Stimulated activated CD4-positive, alpha-beta T cell treated with anti-CD3 and anti-CD28 coated beads, Interleukin-1b, Interleukin-23, amount 100 ng/mL, for 48 hours (primary cell): Measurements from ENCODE around the gene RLBP1.
"Not testable (repeated sequence)": the region's sequence is repeated elsewhere in the genome, so short reads cannot be mapped to it uniquely, and the experiment has no call there.

ENCODE experiments used
- DNase-seq: peaks from one replicate; pipeline ENCODE4 v3.0.0-alpha.2; 2020

RLBP1 gene

DNA sequence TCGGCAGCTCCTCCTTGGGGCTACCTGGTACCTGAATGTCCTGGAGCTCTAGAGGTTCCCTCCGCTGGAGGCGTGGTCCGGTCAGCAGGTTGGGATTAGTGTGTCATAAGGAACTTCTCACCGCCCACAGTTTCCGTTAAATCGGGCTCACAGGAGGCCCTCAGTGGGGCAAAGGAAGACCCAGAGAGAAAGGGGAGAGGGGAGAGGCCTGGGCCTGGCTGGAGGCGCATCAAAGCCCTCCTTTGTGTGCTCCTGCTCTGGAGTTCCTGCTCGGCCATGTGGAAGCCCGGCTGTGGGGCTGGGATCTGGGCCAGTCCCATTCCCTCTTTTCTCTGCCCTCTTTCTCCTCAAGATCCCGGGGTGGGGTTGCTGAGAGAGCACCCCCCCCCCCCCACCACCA lies at the start of gene RLBP1:
Gene RLBP1 (minus strand): TSS at position 37 of the 400 bp plus-strand sequence. CDS start 2,604 bp downstream, outside the sequence.
- DNase-seq = no peak

DNA sequence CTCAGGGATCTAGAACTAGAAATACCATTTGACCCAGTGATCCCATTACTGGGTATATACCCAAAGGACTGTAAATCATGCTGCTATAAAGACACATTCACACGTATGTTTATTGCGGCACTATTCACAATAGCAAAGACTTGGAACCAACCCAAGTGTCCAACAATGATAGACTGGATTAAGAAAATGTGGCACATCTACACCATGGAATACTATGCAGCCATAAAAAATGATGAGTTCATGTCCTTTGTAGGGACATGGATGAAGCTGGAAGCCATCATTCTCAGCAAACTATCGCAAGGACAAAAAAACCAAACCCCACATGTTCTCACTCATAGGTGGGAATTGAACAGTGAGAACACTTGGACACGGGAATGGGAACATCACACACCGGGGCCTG lies 28.8 kb upstream of the RLBP1 start:
- not testable (repeated sequence) for DNase-seq

GRCh38 chr15:89248584-89248983 lies 27.2 kb upstream of the RLBP1 start:
- DNase-seq = no peak

DNA sequence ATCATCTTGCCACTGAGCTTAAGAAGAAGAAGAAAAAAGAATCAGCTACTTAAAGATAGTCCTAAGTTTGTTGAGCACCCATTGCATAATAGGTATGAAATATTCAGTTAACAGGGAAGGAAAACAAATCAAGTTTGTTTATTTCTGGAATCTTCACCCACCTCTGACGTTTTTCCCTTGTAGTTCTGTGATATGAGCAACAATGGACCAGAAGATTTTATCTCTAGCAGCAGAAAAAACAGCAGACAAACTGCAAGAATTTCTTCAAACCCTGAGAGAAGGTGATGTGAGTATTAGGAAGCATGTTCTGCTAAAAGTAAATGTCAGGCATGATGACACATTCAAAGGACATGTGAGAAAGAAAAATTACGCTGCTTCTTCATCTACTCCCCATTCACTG lies 26.1 kb upstream of the RLBP1 start:
- no peak for DNase-seq

DNA sequence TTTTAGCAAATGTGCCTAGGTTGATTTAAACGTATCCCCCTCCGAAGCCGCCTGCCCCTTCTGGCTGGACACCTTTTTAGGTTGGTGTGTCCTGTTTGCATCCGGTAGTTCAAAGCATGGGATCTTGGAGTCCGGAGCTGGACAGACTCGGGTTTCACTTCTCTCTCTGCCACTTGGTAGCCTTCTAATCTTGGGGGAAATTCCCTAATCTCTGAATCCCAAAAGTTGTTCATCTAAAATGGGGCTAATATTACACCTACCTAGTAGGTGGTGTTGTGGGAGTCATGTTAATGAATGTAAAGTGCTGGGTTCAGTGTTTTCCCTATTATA lies 23.2 kb upstream of the RLBP1 start:
- no peak for DNase-seq

DNA sequence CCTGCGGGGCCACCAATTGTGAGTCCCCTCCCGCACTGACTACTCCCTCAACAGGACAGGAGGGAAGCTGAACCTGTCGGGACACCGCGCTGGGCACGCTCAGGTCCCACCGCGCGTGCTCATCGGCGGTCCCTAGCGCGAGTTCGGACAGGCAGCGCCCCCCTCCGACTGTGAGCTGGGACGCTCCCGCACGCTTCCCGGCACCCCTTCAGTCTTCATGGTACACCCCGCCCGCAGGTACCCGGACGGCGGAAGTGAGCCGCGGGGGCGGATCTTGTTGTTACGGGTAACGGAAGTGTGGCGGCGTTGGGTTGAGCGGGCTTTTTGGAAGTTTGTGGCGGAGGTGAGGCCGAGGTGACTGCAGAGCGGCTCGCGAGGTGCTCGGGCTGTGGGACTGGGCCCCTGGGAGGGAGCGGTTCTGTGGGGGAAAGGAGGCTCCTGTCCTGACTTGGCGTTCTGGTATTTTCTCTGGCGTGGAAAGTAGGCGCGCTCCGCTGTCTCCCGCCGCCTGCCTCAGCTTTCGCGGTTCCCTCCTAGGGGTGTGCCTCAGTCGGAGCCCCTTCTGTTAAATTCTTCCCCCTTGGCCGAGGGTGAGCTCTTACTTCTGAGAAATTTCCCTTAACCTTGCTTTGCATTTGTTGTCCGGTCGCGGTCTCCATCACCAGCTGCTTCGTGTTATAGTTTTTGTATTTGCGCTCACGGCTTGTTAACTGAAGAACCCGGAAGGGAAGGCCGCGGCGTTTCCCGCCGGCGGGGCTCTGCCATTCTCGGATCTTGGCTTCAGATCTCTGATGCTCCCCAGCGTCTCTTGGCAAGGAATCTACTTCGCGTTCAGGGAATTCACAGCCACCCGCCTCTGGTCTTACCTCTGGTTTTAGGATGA lies 22.6 kb upstream of the RLBP1 start, which contains the start of gene FANCI:
Gene FANCI (plus strand): TSS at position 289 of the 883 bp plus-strand sequence. CDS start 3,669 bp downstream, outside the sequence.
- DNase-seq = peak; percentile 96

DNA sequence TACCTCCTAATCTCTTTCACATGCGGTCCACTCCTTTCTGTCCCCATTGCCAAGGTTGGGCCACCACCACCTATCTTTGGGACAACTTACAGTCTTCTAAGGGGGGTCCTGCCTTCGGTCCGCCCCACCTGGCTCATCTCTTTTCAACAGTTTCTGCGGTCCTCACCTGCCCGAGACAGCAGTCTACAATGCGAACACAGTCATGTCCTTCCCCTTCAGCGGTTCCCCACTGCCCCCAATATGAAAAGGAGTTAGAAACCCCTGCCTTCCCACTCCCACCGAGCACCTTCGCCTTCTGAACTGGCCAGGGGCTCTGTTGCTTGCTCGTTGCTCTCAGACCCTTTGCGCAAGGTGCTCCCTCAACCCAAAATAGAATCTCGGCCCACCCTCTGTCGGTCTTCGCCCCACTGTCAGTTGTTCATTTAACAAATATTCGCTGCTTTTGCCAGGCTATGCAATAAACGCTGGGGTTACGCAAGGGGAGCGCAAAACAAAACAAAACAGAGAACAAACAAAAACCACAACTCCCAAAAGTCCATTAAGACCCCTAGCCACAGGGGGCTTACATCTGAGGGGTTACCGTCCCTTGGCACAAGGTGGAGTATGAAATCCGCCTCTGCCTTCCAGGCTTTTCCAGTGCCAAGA lies 21.8 kb upstream of the RLBP1 start:
- DNase-seq = no peak

DNA sequence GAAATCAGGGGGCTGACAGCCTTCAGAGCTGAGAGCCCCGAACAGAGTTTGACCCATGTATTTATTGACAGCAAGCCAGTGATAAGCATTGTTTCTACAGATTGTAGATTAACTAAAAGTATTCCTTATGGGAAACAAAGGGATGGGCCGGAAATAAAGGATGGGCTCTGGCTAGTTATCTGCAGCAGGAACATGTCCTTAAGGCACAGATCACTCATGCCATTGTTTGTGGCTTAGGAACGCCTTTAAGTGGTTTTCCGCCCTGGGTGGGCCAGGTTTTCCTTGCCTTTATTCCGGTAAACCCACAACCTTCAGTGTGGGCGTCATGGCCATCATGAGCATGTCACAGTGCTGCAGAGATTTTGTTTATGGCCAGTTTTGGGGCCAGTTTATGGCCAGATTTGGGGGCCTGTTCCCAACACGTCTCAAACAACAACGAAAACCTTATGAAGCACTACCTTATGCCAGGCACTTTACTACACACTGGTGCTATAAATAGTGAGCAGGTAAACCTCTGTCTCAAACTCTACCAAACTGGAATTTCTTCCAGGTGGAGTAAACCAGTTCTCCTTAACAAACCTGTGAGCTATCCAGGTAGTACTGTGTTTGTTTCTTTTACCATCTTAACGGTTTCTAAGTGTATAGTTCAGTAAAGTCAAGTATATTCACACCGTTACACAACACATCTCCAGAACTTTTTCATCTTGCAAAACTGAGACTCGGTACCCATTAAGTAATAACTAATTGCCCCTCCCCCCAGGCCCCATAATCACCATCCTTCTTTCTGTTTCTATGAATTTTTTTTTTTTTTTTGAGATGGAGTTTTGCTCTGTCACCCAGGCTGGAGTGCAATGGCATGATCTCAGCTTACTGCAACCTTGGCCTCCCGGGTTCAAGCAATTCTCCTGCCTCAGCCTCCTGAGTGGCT lies 18.8 kb upstream of the RLBP1 start:
- DNase-seq = not testable (repeated sequence)

GRCh38 chr15:89231832-89232231 lies 10.5 kb upstream of the RLBP1 start:
- no peak for DNase-seq

- DNase-seq = no peak
These were observed 8.9 kb upstream of the RLBP1 start for GRCh38 chr15:89230277-89230676.

DNA sequence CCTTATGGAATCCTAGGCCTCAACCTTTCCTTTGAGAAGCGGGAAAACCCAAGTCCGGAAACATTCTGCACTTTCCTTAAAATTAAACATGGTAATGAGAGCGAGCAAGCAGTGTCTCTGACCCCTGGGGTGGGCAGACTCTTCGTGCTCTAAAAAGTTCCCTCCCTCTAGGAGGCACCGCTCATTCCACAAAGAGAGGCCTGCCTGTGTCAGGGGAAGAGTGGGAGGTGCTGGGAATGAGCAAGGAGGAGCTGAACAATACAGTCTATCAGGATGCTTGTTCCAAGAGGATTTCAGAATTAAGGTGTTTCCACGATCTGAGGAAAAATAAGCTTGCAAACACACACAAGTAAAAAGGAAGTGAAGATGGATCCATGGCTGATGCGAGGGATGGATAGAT lies 6.0 kb upstream of the RLBP1 start:
- DNase-seq = no peak

- no peak for DNase-seq
These were observed 5.2 kb upstream of the RLBP1 start for GRCh38 chr15:89226359-89227221.

DNA sequence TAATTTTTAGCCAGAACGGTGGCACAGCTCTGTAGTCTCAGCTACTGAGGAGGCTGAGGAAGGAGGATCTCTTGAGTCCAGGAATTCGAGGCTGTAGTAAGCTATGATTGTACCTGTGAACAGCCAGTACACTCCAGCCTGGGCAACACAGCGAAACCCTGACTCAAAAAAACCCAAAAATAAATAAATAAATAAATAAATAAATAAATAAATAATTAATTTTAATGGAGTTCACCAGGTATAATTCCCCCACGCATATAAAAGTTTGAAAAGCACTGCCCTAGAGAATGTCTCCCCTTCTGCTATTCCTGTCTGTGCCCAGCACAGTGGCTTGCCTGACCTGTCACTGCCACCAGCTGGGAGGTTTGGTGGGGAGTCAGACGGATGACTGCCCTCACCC lies 4.2 kb upstream of the RLBP1 start:
- no peak for DNase-seq

- no peak for DNase-seq
These were observed 2.8 kb downstream of the RLBP1 start for GRCh38 chr15:89218531-89218930.

DNA sequence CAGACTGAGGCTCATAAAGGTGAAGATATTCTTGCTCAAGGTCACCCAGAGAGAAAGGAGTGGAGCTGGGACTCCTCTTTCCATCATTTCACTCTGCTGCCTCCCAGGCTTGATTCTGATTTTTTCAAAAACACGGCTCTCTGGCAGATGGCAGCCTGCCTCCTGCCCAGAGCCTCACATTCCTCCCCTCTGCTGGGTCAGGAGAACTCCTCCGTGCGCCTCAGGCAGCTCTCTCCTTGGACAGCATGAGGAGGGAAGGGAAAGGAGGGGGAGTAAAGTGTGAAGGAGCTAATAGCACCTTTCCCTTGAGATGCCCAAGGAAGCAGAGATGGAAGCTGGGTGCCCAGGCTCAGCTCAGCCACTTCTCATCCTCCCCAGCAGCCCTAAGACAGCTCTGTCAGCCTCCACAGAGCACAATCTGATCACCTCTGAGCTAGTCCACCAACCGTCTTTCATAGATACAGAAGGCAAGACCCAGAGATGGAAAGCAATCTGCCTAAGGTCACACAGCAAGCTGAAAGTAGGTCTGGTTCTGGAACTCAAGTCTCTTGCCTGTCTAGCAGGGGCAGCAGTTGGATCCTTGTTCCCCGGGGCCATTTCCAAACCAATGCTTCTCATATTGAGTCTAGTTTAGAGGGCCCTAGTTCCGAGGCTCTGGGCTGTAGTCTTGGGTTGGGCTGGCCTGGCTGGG lies 3.5 kb downstream of the RLBP1 start:
- DNase-seq = no peak

DNA sequence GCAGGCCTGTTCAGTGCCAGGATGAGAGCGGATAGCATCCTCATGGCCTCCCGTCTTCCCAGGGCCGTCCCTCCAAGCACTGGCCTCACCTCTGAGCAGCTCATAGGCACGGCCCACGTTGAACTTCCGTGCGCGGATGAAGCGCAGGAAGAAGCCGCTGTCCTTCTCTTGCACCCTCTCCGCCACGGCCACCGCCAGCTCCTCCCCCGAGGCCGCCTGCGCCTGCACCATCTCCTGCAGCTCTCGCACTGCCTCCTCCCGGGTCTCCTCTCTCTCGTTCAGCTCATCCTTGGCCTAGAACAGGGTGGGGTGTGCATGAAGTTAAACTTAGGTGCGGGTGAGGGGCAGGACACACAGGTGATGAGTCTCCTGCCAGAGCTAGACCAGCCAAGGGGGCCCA lies 4.3 kb downstream of the RLBP1 start:
- no peak for DNase-seq

GRCh38 chr15:89215627-89216026 lies 5.8 kb downstream of the RLBP1 start:
- DNase-seq = no peak

DNA sequence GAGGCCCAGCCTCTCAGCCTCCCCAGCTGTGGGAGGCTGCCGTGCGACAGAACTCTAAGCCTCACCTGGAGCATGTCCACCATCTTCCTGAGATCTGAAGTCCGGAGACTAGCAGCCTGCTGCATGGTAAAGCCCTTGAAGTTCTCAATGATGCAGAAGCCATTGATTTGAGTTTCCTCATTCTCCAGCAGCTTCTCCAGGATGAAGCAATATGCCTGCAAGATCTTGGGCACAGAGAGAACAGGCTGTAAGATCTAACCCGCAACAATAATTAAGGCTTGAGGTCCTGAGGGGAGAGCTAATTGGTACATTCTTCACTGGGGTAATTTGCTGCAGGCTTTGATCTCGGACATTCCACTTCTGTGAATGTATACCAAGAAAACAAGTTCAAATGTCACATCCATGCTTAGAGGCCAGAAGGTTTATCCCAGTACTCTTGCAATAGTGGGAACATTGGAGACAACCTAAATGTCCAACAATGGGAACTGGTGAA lies 9.7 kb downstream of the RLBP1 start:
- DNase-seq = no peak

DNA sequence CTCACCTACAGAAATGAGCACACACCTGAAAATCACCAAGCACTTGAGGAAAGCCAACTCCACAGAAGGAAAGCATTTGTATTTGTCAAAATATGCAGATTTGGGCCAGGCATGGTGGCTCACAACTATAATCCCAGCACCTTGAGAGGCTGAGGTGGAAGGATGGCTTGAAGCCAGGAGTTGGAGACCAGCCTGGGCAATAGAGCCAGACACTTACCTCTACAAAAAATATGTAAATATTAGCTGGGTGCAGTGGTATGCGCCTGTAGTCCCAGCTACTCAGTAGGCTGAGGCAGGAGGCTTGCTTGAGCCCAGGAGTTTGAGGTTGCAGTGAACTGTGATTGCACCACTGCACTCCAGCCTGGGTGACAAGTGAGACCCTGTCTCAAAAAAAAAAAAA lies 12.3 kb downstream of the RLBP1 start:
- DNase-seq = no peak

- no peak for DNase-seq
These were observed 13.1 kb downstream of the RLBP1 start for GRCh38 chr15:89208256-89208655.

DNA sequence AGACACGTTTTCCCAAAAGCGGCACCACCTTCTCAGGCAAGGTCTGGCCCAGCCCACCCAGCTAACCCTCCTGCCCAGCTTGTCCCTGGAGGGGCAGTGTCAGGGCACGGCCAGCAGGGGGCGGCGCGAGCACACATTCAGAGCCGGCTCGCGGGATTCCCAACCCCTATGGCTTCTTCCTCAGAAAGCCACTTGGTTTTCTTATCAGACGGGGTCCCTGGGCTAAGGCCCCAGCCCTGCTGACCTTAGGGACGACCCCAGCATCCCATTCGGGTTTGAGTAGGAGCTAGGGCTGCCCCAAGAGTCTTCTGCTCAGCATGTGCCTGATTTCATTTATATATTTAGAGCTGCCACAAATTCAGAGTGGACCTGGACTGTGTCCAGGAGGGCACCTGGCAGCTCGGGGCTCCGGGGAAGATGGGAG lies 14.5 kb downstream of the RLBP1 start:
- peak; percentile 73 for DNase-seq
